HepG2 (cell line): ENCODE data around the gene SH2D6. TPM values are rescaled to one million over a fixed set of nuclear protein-coding genes. Genes with fewer than 3 reads are reported as not detected.
A peak's percentile ranks its signal among the peaks of the same experiment; 100 is the strongest.

Source experiments
- GABPB1 ChIP-seq: IDR thresholded peaks from 2 replicates; pipeline ENCODE4 v1.6.1; 2016; ENCODE audit warnings: mild to moderate bottlenecking, missing genetic modification reagents, moderate library complexity, missing compliant biosample characterization
- HNF4G ChIP-seq, 2 experiments: sonication (generic) in 1 of 2; formaldehyde crosslinking in 1 of 2; IDR thresholded peaks; 2 replicates each; pipeline versions ENCODE4 v1.4.0 to v1.6.1; 2011 to 2020; ENCODE audit warnings: borderline replicate concordance in 2 of 2, low read depth in 2 of 2, mild to moderate bottlenecking in 2 of 2, low read length in 1 of 2, missing genetic modification reagents in 1 of 2, moderate library complexity in 1 of 2
- KMT2A ChIP-seq: sonication (generic); formaldehyde crosslinking; IDR thresholded peaks from 2 replicates; pipeline ENCODE4 v1.4.0; 2020; ENCODE audit warnings: missing genetic modification reagents
- RFX5 ChIP-seq: IDR thresholded peaks from 2 replicates; pipeline ENCODE4 v1.6.1; 2011; ENCODE audit warnings: low read depth, low read length, improper control_type of control experiment
- SMAD1 ChIP-seq: sonication (generic); formaldehyde crosslinking; IDR thresholded peaks from 2 replicates; pipeline ENCODE4 v1.4.0; 2020; ENCODE audit warnings: missing genetic modification reagents, low read depth, mild to moderate bottlenecking, borderline replicate concordance
- TBL1XR1 ChIP-seq: fragments of 150-350 bp; IDR thresholded peaks from 2 replicates; pipeline ENCODE4 v1.6.1; 2014; ENCODE audit warnings: borderline replicate concordance, low read length; ENCODE audit not compliant: partially characterized antibody
- ZFP1 ChIP-seq: IDR thresholded peaks from 2 replicates; pipeline ENCODE4 v1.6.1; 2016
- ZKSCAN5 ChIP-seq: sonication (generic); formaldehyde crosslinking; IDR thresholded peaks from 2 replicates; pipeline ENCODE4 v1.5.1; 2020; ENCODE audit warnings: mild to moderate bottlenecking, missing genetic modification reagents
- ZNF10 ChIP-seq: sonication (generic); formaldehyde crosslinking; IDR thresholded peaks from 2 replicates; pipeline ENCODE4 v1.4.0; 2020; ENCODE audit warnings: mild to moderate bottlenecking, low read depth, missing genetic modification reagents, borderline replicate concordance
- ZNF564 ChIP-seq: sonication (generic); formaldehyde crosslinking; IDR thresholded peaks from 2 replicates; pipeline ENCODE4 v1.8.1; 2023; ENCODE audit warnings: mild to moderate bottlenecking, missing genetic modification reagents
- ZNF589 ChIP-seq: sonication (generic); formaldehyde crosslinking; conservative IDR thresholded peaks from 2 replicates; pipeline ENCODE4 v1.8.0; 2022; ENCODE audit warnings: mild to moderate bottlenecking, moderate library complexity, missing genetic modification reagents
- ZNF678 ChIP-seq: sonication (generic); formaldehyde crosslinking; IDR thresholded peaks from 2 replicates; pipeline ENCODE4 v1.4.0; 2020; ENCODE audit warnings: mild to moderate bottlenecking, missing genetic modification reagents
- ZNF747 ChIP-seq: sonication (generic); formaldehyde crosslinking; IDR thresholded peaks from 2 replicates; pipeline ENCODE4 v1.8.1; 2023; ENCODE audit warnings: missing genetic modification reagents, mild to moderate bottlenecking, borderline replicate concordance
- polyA plus RNA-seq, 8 experiments: library from polyadenylated mRNA; depleted of rRNA in 3 of 8; stranded (reverse) in 7 of 8; unstranded in 1 of 8; fragments of >200 nt; fragmentation: Illumina TruSeq in 4 of 8; extraction: Trizol in 4 of 8; gene quantifications; 2 replicates each; pipeline versions ENCODE4 v1.2.1 to v1.2.3, GENCODE V29; 2011 to 2016; ENCODE audit warnings: low read depth in 4 of 8, missing spikeins in 1 of 8, mixed read lengths in 1 of 8; ENCODE audit not compliant: insufficient read depth in 1 of 8
- total RNA-seq, 5 experiments: library from RNA; depleted of rRNA; stranded (reverse); fragments of >200 nt; fragmentation: Illumina TruSeq; extraction: Trizol; gene quantifications; 2 replicates each; pipeline ENCODE4 v1.2.3, GENCODE V29; 2016; ENCODE audit warnings: low read depth in 1 of 5
- TF ChIP-seq, protein P1 (sequence below): sonication (generic); formaldehyde crosslinking; IDR thresholded peaks from 2 replicates; pipeline ENCODE4 v1.4.0; 2020; ENCODE audit warnings: missing genetic modification reagents
- TF ChIP-seq, protein P2 (sequence below): sonication (generic); formaldehyde crosslinking; IDR thresholded peaks from 2 replicates; pipeline ENCODE4 v1.5.0; 2020; ENCODE audit warnings: mild to moderate bottlenecking, missing genetic modification reagents, borderline replicate concordance
- TF ChIP-seq, protein P3 (sequence below): sonication (generic); formaldehyde crosslinking; IDR thresholded peaks from 2 replicates; pipeline ENCODE4 v1.5.0; 2020; ENCODE audit warnings: missing genetic modification reagents
- TF ChIP-seq, protein P4 (sequence below): sonication (generic); formaldehyde crosslinking; IDR thresholded peaks from 2 replicates; pipeline ENCODE4 v1.5.0; 2020; ENCODE audit warnings: mild to moderate bottlenecking, missing genetic modification reagents, moderate library complexity
- TF ChIP-seq, protein P5 (sequence below): sonication (generic); formaldehyde crosslinking; IDR thresholded peaks from 2 replicates; pipeline ENCODE4 v1.8.0; 2022; ENCODE audit warnings: missing genetic modification reagents, low read depth, mild to moderate bottlenecking, borderline replicate concordance
- TF ChIP-seq, protein P6 (sequence below): sonication (generic); formaldehyde crosslinking; IDR thresholded peaks from 2 replicates; pipeline ENCODE4 v1.4.0; 2020; ENCODE audit warnings: missing genetic modification reagents, mild to moderate bottlenecking, borderline replicate concordance

Gene SH2D6
- total and polyA plus RNA-seq, 2 of the 13 experiments (the other 11 are each of a cell fraction or from before 2014, with no cell fraction given) = 0.11 to 0.26 TPM

DNA sequence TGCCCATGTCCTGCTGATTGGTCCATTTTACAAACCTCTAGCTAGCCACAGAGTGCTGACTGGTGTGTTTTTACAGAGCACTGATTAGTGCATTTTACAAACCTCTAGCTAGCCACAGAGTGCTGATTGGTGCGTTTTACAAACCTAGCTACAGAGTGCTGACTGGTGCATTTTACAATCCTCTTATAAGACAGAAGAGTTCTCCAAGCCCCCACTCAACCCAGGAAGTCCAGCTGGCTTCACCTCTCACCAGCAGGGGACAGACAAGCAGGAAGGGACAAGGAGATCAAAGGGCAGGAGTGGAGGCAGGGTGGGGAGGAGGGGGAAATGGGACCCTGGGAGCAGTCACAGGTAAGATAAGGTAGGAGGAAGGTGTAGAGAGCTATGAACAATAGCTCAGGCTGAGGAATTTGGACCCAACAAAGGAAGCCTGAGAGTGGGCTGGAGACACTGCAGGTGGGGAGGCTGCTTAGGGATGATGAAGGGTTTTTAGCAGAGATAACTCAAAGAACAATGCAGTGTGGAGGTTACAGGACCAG is 37.1 kb downstream of the SH2D6 start (continued):
- TF ChIP-seq, protein P1, sequence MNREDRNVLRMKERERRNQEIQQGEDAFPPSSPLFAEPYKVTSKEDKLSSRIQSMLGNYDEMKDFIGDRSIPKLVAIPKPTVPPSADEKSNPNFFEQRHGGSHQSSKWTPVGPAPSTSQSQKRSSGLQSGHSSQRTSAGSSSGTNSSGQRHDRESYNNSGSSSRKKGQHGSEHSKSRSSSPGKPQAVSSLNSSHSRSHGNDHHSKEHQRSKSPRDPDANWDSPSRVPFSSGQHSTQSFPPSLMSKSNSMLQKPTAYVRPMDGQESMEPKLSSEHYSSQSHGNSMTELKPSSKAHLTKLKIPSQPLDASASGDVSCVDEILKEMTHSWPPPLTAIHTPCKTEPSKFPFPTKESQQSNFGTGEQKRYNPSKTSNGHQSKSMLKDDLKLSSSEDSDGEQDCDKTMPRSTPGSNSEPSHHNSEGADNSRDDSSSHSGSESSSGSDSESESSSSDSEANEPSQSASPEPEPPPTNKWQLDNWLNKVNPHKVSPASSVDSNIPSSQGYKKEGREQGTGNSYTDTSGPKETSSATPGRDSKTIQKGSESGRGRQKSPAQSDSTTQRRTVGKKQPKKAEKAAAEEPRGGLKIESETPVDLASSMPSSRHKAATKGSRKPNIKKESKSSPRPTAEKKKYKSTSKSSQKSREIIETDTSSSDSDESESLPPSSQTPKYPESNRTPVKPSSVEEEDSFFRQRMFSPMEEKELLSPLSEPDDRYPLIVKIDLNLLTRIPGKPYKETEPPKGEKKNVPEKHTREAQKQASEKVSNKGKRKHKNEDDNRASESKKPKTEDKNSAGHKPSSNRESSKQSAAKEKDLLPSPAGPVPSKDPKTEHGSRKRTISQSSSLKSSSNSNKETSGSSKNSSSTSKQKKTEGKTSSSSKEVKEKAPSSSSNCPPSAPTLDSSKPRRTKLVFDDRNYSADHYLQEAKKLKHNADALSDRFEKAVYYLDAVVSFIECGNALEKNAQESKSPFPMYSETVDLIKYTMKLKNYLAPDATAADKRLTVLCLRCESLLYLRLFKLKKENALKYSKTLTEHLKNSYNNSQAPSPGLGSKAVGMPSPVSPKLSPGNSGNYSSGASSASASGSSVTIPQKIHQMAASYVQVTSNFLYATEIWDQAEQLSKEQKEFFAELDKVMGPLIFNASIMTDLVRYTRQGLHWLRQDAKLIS (CRISPR knock-in tag) = no peak
- TF ChIP-seq ZKSCAN5 (CRISPR knock-in tag) (no peak), SMAD1 (CRISPR knock-in tag) (no peak), TBL1XR1 (no peak), HNF4G (IDR thresholded peaks at IDR 0.05; ENCODE audit: borderline replicate concordance, low read depth, low read length) (peak; percentile 80), HNF4G (CRISPR knock-in tag; IDR thresholded peaks at IDR 0.05; ENCODE audit: borderline replicate concordance, low read depth) (no peak), ZNF678 (CRISPR knock-in tag) (no peak), ZFP1 (CRISPR knock-in tag) (no peak), GABPB1 (0 out of 2 replicates have a peak, but pooled peaks have one; percentile 28), KMT2A (CRISPR knock-in tag) (no peak), ZNF589 (CRISPR knock-in tag) (no peak), RFX5 (peak; percentile 47; the same call in 1 of the 2 replicates), ZNF10 (CRISPR knock-in tag) (no peak), ZNF564 (no peak), ZNF747 (CRISPR knock-in tag) (no peak)
- TF ChIP-seq, protein P2, sequence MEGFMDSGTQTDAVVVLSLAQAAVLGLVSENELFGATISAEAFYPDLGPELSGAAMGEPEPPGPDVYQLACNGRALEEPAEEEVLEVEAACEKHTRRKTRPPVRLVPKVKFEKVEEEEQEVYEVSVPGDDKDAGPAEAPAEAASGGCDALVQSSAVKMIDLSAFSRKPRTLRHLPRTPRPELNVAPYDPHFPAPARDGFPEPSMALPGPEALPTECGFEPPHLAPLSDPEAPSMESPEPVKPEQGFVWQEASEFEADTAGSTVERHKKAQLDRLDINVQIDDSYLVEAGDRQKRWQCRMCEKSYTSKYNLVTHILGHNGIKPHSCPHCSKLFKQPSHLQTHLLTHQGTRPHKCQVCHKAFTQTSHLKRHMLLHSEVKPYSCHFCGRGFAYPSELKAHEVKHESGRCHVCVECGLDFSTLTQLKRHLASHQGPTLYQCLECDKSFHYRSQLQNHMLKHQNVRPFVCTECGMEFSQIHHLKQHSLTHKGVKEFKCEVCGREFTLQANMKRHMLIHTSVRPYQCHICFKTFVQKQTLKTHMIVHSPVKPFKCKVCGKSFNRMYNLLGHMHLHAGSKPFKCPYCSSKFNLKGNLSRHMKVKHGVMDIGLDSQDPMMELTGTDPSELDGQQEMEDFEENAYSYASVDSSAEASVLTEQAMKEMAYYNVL (CRISPR knock-in tag) = no peak
- TF ChIP-seq, protein P3, sequence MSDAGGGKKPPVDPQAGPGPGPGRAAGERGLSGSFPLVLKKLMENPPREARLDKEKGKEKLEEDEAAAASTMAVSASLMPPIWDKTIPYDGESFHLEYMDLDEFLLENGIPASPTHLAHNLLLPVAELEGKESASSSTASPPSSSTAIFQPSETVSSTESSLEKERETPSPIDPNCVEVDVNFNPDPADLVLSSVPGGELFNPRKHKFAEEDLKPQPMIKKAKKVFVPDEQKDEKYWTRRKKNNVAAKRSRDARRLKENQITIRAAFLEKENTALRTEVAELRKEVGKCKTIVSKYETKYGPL (CRISPR knock-in tag) = no peak
- TF ChIP-seq, protein P4, sequence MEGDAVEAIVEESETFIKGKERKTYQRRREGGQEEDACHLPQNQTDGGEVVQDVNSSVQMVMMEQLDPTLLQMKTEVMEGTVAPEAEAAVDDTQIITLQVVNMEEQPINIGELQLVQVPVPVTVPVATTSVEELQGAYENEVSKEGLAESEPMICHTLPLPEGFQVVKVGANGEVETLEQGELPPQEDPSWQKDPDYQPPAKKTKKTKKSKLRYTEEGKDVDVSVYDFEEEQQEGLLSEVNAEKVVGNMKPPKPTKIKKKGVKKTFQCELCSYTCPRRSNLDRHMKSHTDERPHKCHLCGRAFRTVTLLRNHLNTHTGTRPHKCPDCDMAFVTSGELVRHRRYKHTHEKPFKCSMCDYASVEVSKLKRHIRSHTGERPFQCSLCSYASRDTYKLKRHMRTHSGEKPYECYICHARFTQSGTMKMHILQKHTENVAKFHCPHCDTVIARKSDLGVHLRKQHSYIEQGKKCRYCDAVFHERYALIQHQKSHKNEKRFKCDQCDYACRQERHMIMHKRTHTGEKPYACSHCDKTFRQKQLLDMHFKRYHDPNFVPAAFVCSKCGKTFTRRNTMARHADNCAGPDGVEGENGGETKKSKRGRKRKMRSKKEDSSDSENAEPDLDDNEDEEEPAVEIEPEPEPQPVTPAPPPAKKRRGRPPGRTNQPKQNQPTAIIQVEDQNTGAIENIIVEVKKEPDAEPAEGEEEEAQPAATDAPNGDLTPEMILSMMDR (CRISPR knock-in tag) = peak; percentile 72
- TF ChIP-seq, protein P5, sequence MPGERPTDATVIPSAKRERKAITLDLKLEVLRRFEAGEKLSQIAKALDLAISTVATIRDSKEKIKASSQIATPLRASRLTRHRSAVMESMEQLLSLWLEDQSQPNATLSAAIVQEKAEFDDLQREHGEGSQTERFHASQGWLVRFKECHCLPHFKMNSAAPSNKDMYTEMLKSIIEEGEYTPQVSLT (CRISPR knock-in tag) = no peak
- TF ChIP-seq, protein P6, sequence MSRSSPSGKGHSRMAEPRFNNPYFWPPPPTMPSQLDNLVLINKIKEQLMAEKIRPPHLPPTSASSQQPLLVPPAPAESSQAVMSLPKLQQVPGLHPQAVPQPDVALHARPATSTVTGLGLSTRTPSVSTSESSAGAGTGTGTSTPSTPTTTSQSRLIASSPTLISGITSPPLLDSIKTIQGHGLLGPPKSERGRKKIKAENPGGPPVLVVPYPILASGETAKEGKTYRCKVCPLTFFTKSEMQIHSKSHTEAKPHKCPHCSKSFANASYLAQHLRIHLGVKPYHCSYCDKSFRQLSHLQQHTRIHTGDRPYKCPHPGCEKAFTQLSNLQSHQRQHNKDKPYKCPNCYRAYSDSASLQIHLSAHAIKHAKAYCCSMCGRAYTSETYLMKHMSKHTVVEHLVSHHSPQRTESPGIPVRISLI = no peak
